Ectodermal cell (in vitro differentiated cells): ENCODE data around the gene RRM1.

Source experiments
- H3K27ac ChIP-seq: 2 replicates; pipeline ENCODE4 v1.7.0; 2013; ENCODE audit warnings: mild to moderate bottlenecking, low read depth, low read length; ENCODE audit not compliant: insufficient read depth, poor library complexity, severe bottlenecking
- H3K27me3 ChIP-seq: 2 replicates; pipeline ENCODE4 v1.7.0; 2013; ENCODE audit warnings: mild to moderate bottlenecking, low read length; ENCODE audit not compliant: insufficient read depth, control insufficient read depth, poor library complexity, severe bottlenecking
- H3K36me3 ChIP-seq: one replicate; pipeline ENCODE4 v1.7.0; 2013; ENCODE audit warnings: low read length; ENCODE audit not compliant: control insufficient read depth, insufficient read depth
- H3K4me1 ChIP-seq: one replicate; pipeline ENCODE4 v1.7.0; 2013; ENCODE audit warnings: low read length; ENCODE audit not compliant: control insufficient read depth, insufficient read depth
- H3K4me3 ChIP-seq: 2 replicates; pipeline ENCODE4 v1.7.0; 2013; ENCODE audit warnings: low read depth, low read length, control low read depth; ENCODE audit not compliant: insufficient read depth
- H3K9me3 ChIP-seq: 2 replicates; pipeline ENCODE4 v1.7.0; 2013; ENCODE audit warnings: mild to moderate bottlenecking, low read length, moderate library complexity; ENCODE audit not compliant: control insufficient read depth
- WGBS, 2 experiments: methylation state at CpG; one replicate each; pipeline ENCODE4 v1.1.7; 2013; ENCODE audit warnings: missing lambda C conversion rate in 2 of 2; 5-methylcytosine and 5-hydroxymethylcytosine counted together

Gene RRM1

DNA sequence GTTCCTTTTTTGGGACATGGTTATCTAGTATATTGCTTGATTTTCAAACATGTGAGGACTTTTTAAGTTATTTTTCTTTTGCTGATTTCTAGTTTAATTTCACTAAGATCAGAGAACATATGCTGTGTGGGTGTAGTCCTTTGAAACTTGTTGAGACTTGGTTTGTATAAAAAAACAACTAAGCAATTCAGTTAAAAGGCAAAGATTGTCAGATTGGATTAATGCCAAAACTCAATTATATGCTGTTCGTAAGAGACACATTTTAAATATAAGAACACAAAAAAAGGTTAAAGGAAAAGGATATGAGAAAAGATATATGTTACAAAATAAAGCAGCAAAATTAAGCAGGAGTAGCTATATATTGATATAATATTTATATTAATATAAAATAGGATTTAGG lies 17.8 kb upstream of the RRM1 start:
- Histone ChIP-seq H3K36me3 (no peaks in the 10 kb centered on the region), H3K4me1 (peaks cover 2% of the 10 kb centered on the region), H3K4me3 (no peak overlapping the region), H3K27ac (no peak overlapping the region), H3K9me3 (no peaks in the 10 kb centered on the region), H3K27me3 (no peaks in the 10 kb centered on the region)
- WGBS, 2 experiments = no CpG with 5 or more reads among the region's 1 CpG

DNA sequence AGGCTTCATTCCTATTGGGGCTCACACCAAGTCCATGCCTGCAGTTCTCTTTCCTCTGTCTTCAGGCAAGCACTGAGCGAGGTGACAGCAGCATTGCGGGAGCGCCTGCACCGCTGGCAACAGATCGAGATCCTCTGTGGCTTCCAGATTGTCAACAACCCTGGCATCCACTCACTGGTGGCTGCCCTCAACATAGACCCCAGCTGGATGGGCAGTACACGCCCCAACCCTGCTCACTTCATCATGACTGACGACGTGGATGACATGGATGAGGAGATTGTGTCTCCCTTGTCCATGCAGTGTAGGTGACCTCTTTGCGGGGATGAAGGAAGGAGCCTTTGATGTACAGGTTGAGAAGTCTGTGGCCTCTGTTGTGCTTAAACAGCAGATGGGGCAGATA lies 11.4 kb upstream of the RRM1 start:
- H3K27me3 ChIP-seq = no peaks in the 10 kb centered on the region
- no peaks in the 10 kb centered on the region for H3K36me3 ChIP-seq
- H3K4me1 ChIP-seq = peaks cover 5% of the 10 kb centered on the region
- 95% methylated on average over 9 of the region's 9 CpGs for WGBS, 2 experiments
- no peak overlapping the region for H3K4me3 ChIP-seq
- H3K9me3 ChIP-seq = no peaks in the 10 kb centered on the region
- H3K27ac ChIP-seq = no peak overlapping the region

DNA sequence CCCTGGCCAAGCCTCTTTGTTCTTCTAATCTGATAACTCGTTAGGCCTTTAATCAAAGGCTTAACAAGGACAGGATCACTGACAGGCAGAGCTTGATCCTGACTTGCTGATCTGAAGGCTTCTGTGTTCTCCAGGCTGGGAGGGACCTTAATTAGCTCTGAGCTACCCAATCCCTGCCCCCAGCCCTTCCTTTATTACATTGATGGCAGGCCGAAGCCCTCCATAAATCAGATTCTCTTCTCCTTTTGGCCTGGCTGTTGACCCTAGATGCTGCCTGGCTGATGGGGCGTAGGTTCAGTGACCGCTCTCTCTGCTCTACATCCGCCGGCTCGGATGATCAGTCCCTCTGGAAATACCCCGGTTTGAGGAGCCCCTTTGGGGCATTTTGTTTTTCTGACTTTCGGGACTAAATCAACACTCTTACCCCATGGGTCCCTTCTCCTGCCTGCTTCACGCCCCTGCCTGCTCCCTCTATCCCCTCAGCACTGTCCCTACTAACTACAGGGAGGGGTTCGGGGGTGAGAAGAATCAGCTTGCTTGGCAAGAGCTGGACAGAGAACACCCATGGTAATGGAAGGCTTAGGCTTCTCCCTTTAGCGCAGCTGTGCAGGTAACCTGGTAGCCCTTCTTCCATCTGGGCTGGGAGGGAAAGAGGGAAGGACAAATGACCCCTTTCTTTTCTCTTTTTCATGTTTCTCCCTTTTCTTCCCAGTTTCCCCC lies 10.0 kb upstream of the RRM1 start:
- 88 to 94% methylated on average over 12 of the region's 12 CpGs for WGBS, 2 experiments
- no peaks in the 10 kb centered on the region for H3K9me3 ChIP-seq
- no peak overlapping the region for H3K27ac ChIP-seq
- peaks cover 5% of the 10 kb centered on the region for H3K4me1 ChIP-seq
- H3K4me3 ChIP-seq = no peak overlapping the region
- no peaks in the 10 kb centered on the region for H3K27me3 ChIP-seq
- no peaks in the 10 kb centered on the region for H3K36me3 ChIP-seq

DNA sequence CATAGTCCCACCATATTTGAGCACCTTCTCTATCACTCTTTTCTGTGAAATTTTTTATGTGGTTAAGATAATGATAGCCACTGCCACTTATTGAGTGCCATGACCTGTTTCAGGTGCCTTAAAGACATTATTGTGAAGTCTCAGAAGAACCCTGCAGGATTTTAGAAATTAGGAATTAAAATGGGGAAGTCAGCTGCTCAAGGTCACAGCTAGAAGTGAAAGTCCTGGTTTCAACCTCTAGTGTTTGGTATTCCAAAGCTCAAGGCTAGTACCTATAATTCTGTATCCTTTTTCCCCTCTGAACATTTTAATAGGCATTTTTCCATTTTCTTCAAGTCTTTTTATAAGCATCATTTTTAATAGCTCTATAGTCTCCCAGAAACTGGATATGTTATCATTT lies 9.0 kb upstream of the RRM1 start:
- Histone ChIP-seq H3K36me3 (no peaks in the 10 kb centered on the region), H3K27ac (no peak overlapping the region), H3K4me3 (no peak overlapping the region), H3K9me3 (no peaks in the 10 kb centered on the region), H3K27me3 (no peaks in the 10 kb centered on the region), H3K4me1 (peaks cover 5% of the 10 kb centered on the region)

DNA sequence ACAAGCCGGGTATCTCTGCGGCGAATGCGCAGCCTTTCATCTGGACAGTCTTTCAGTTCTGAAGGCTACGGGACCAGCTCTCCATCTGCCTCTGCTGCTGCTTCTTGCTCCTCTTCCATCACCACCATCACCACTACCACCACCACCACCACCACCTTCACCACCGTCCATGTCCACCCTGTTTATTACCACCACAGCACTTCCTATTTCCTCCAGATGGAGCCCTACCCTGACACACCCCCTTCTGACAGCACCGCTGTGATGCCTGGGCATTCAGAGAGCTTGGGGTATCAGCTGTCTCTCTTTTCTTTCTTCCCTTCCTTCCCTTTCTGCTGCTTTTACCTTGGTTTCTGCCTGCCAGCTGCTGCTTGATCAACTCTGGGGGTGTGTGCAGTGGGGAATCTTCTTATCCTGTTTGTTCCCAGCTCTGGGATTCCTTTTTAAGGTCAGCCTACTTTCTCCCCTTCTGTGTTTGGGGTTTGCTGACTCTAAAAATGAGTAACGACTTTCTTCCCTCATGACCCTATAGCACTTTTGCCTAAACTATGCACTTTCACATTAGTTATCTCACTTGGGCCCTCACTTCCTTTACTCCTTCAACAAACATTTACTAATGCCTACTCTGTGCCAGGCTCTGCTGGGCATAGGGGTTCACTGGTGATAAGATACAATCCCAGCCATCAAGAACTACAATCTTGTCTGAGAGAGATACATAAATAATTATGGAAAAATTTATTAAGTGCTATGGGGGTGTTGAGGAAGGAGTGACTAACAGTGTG lies 7.8 kb upstream of the RRM1 start:
- Histone ChIP-seq H3K4me1 (peaks cover 5% of the 10 kb centered on the region), H3K4me3 (no peak overlapping the region), H3K27me3 (no peaks in the 10 kb centered on the region), H3K36me3 (no peaks in the 10 kb centered on the region), H3K27ac (no peak overlapping the region), H3K9me3 (no peaks in the 10 kb centered on the region)
- WGBS, 2 experiments = 93 to 94% methylated on average over 8 of the region's 8 CpGs

DNA sequence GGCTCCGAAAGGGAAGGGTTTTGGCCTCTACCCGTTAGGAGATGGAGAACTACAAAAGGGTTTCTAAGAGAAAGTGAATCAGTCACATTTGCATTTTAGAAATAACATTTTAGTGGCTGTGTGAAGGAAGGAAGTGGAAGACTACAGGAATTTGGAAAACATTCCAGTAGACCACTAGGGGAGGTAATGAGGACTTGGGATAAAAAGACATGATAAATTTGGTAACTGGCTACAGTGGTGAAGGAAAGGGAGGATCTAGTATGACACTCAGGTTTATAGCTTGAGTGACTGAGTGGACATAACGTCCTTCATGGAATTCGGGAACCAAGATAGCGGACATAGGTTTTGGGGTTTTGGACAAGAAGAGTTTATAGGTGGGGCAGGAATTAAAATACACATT lies 7.0 kb upstream of the RRM1 start:
- Histone ChIP-seq H3K4me3 (no peak overlapping the region), H3K9me3 (no peaks in the 10 kb centered on the region), H3K36me3 (no peaks in the 10 kb centered on the region), H3K27me3 (no peaks in the 10 kb centered on the region), H3K27ac (no peak overlapping the region), H3K4me1 (peaks cover 5% of the 10 kb centered on the region)
- WGBS, 2 experiments = 83 to 88% methylated on average over 5 of the region's 5 CpGs

DNA sequence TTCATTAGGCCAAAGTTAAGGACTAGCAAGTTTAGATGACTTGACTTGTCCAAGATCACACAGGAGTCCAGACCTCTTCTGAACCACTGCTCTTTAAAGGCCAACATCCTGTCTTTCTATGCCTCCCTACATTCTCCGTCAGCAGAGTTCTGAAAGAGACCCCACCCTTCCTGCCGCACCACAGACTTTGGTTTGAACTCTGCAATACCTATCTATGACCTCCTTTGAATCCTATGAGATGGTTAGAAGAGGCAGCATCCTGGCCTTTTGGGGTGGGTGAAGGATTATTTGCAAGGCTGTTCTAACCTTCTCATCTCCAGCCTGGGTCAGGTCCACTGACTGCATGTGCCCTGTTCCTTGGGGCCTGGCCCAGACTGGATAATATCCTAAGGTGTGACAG lies 4.3 kb upstream of the RRM1 start:
- Histone ChIP-seq H3K4me1 (no peaks in the 10 kb centered on the region), H3K27me3 (no peaks in the 10 kb centered on the region), H3K36me3 (no peaks in the 10 kb centered on the region), H3K27ac (no peak overlapping the region), H3K9me3 (no peaks in the 10 kb centered on the region), H3K4me3 (no peak overlapping the region)
- WGBS, 2 experiments = 87 to 100% methylated on average over 1 to 2 of the region's 2 CpGs

DNA sequence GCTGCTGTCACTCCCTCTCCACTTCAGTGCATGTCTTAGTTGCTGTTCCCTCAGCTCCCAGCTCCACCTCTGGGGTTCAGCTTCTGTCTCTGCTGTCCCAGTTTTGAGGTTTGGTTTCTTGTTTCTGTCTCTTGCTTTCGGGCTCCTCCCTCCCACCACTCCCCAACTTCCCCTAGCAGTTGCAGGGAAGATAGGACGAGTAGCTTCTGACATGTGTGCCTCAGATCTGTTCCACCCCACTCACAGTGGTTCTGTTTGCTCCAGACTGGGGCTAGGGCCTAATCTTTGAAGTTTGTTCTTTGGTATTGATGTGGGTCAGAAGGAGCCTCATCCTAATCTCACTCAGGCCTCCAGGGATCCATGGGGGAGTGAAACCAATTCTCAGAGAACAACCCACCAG lies 2.6 kb upstream of the RRM1 start:
- H3K4me3 ChIP-seq = no peak overlapping the region
- no peaks in the 10 kb centered on the region for H3K36me3 ChIP-seq
- no peaks in the 10 kb centered on the region for H3K27me3 ChIP-seq
- no peaks in the 10 kb centered on the region for H3K9me3 ChIP-seq
- H3K27ac ChIP-seq = no peak overlapping the region
- 53 to 63% methylated on average over 2 of the region's 2 CpGs for WGBS, 2 experiments
- H3K4me1 ChIP-seq = no peaks in the 10 kb centered on the region

DNA sequence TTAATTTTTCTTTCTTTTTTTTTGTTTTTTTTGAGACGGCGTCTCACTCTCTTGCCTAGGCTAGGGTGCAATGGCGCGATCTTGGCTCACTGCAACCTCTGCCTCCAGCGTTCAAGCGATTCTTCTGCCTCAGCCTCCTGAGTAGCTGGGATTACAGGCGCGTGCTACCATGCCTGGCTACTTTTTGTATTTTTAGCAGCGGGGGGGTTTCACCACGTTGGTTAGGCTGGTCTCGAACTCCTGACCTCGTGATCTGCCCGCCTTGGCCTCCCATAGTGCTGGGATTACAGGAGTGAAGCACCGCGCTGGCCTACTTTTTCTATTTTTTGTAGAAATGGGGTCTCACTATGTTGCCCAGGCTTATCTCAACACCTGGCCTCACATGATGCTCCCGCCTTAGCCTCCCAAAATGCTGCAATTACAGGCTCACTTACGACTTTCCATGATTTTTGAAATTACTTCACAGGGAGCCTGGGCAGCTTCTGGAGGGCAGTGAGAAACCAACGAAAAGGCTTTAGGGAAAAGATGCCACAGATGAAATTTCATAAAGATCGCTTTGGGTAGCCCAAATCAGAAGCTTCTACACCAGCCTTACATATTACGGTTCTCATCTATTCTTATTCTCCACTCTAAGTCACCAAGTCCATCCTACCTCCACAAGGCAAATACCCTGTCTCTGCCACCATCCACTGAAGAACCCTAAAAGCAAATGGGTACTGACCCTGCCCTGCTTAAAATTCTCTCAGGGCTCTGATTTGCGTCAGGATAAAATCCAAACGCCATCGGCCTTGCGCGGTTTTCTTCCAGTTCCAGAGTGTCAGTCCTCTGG lies 866 bp upstream of the RRM1 start:
- no peaks in the 10 kb centered on the region for H3K9me3 ChIP-seq
- H3K27ac ChIP-seq = peak overlapping the region; percentile 73
- 70 to 71% methylated on average over 25 of the region's 25 CpGs for WGBS, 2 experiments
- H3K36me3 ChIP-seq = no peaks in the 10 kb centered on the region
- no peaks in the 10 kb centered on the region for H3K4me1 ChIP-seq
- H3K27me3 ChIP-seq = no peaks in the 10 kb centered on the region
- peak overlapping the region; percentile 68 for H3K4me3 ChIP-seq
